Kidney (tissue), 14 donors: ENCODE results near the gene CCDC6. TPM values are rescaled to one million over a fixed set of nuclear protein-coding genes. Genes with fewer than 3 reads are reported as not detected.
A peak's percentile ranks its signal among the peaks of the same experiment; 100 is the strongest.
"Not testable (repeated sequence)": the region's sequence is repeated elsewhere in the genome, so short reads cannot be mapped to it uniquely, and the experiment has no call there.

Experiments
- DNase-seq, 5 donors: peaks; one replicate each; pipeline ENCODE4 v3.0.0-alpha.2; 2013 to 2020
- FAIRE-seq: peaks from 2 replicates; lab custom pipeline; 2012; peaks lifted over from hg19 to GRCh38; lab: Jason Lieb, UNC
- H3K27ac ChIP-seq, 2 donors: one replicate each; pipeline ENCODE4 v1.7.0; 2013; ENCODE audit warnings: low read depth in 2 of 2, low read length in 2 of 2, inconsistent platforms in 1 of 2
- H3K27me3 ChIP-seq: one replicate; pipeline ENCODE4 v1.7.1; 2013; ENCODE audit warnings: low read length, inconsistent platforms; ENCODE audit not compliant: control insufficient read depth, insufficient read depth
- H3K36me3 ChIP-seq, 3 donors: one replicate each; pipeline versions ENCODE4 v1.7.0 to v1.7.1; 2013; ENCODE audit warnings: low read length in 3 of 3, control low read depth in 1 of 3, inconsistent platforms in 1 of 3; ENCODE audit not compliant: insufficient read depth in 3 of 3, control insufficient read depth in 2 of 3
- H3K4me1 ChIP-seq, 3 donors: one replicate each; pipeline versions ENCODE4 v1.7.0 to v1.7.1; 2013; ENCODE audit warnings: low read length in 3 of 3, inconsistent platforms in 1 of 3, low read depth in 1 of 3; ENCODE audit not compliant: control insufficient read depth in 2 of 3, insufficient read depth in 2 of 3
- H3K4me3 ChIP-seq, 3 donors: one replicate each; pipeline versions ENCODE4 v1.7.0 to v1.8.1; 2013; ENCODE audit warnings: low read length in 3 of 3, control low read depth in 1 of 3, inconsistent platforms in 1 of 3
- H3K9ac ChIP-seq, 3 donors: one replicate each; pipeline versions ENCODE4 v1.7.0 to v1.7.1; 2013; ENCODE audit warnings: low read length in 3 of 3, control low read depth in 1 of 3, inconsistent platforms in 1 of 3
- H3K9me3 ChIP-seq, 3 donors: one replicate each; pipeline versions ENCODE4 v1.7.0 to v1.7.1; 2013; ENCODE audit warnings: low read length in 3 of 3, control low read depth in 1 of 3, inconsistent platforms in 1 of 3; ENCODE audit not compliant: control insufficient read depth in 2 of 3, insufficient read depth in 1 of 3
- intact Hi-C: fragments of 100-400 bp; cut with DNase I; formaldehyde crosslinking; loops from one replicate; pipeline ENCODE4 v1.11.1; 2022
- polyA plus RNA-seq: library from polyadenylated mRNA; stranded (reverse); fragments of 350-450 nt; fragmentation: Illumina TruSeq; extraction: RNeasy Lipid Tissue Mini Kit (QIAGEN cat#74804); gene quantifications from one replicate; pipeline ENCODE4 v1.2.3, GENCODE V29; 2014; ENCODE audit warnings: low read depth, low replicate concordance; ENCODE audit not compliant: insufficient read depth
- total RNA-seq: library from RNA; stranded (reverse); fragmentation: NEBNext Ultra II Directional; extraction: Animal tissue kit (Norgen Biotek cat#: 25700); gene quantifications from one replicate; pipeline ENCODE4 v1.2.1, GENCODE V29; 2021
- TF ChIP-seq, protein P1 (sequence below): IDR thresholded peaks from 3 replicates; pipeline ENCODE4 v1.5.1; 2012; ENCODE audit warnings: mild to moderate bottlenecking, moderate library complexity, borderline replicate concordance; ENCODE audit not compliant: insufficient read depth; ENCODE audit errors: extremely low read depth
- donor health status: control.
- donor health status: control.
- donor health status: control.
- donor health status: control.
- donor health status: control.
- donor health status: DM: yes; HTN: yes; CAD: no.
- donor health status: Normal renal cell carcinoma (clear cell type).

Gene CCDC6
- total and polyA plus RNA-seq, 2 donors from 2014 or later = 15.5 to 47.0 TPM

DNA sequence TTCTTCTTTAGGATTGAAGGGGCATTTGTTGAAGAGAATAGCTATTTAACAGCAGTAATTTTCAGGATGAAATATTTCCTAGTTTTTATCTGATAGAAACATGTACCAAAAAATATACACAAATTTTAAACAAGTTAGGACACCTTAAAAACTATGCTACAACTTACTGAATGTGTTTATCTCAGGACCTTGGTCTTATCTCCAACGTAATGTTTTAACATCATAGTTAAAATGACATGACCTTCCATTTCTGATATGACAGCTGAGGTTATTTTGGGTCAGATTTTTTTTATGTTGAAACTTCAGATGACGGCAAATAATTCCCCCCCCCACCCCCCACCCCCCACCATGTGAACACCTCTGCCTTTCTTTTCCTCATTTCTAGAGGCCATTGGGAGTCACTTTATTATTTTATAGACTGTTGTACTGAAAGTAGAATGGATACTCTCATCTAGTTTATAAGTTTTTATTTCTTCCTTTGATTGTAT, 161.1 kb downstream of the CCDC6 start:
- no peaks in the 10 kb centered on the region for H3K27me3 ChIP-seq
- no peak overlapping the region for H3K9ac ChIP-seq
- no peak for FAIRE-seq
- H3K4me1 ChIP-seq = peaks cover 2 to 15% (median 3%) of the 10 kb centered on the region in 3 donors
- H3K4me3 ChIP-seq = no peak overlapping the region
- intact Hi-C loops = no loop called here
- no peaks in the 10 kb centered on the region for H3K36me3 ChIP-seq
- TF ChIP-seq, protein P1, sequence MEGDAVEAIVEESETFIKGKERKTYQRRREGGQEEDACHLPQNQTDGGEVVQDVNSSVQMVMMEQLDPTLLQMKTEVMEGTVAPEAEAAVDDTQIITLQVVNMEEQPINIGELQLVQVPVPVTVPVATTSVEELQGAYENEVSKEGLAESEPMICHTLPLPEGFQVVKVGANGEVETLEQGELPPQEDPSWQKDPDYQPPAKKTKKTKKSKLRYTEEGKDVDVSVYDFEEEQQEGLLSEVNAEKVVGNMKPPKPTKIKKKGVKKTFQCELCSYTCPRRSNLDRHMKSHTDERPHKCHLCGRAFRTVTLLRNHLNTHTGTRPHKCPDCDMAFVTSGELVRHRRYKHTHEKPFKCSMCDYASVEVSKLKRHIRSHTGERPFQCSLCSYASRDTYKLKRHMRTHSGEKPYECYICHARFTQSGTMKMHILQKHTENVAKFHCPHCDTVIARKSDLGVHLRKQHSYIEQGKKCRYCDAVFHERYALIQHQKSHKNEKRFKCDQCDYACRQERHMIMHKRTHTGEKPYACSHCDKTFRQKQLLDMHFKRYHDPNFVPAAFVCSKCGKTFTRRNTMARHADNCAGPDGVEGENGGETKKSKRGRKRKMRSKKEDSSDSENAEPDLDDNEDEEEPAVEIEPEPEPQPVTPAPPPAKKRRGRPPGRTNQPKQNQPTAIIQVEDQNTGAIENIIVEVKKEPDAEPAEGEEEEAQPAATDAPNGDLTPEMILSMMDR = no peak
- no peak for DNase-seq
- peak overlapping the region in 1 of 2 donors; percentile 37 for H3K27ac ChIP-seq
- H3K9me3 ChIP-seq = no peaks in the 10 kb centered on the region

DNA sequence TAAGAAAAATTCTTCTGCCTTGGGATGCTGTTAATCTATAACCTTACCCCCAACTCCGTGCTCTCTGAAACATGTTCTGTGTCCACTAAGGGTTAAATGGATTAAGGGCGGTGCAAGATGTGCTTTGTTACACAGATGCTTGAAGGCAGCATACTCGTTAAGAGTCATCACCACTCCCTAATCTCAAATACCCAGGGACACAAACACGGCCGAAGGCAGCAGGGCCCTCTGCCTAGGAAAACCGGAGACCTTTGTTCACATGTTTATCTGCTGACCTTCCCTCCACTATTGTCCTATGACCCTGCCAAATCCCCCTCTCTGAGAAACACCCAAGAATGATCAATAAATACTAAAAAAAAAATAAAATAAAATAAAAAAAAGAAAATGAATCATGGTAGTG, 161.6 kb downstream of the CCDC6 start:
- H3K27me3 ChIP-seq, DNase-seq, FAIRE-seq, intact Hi-C loops, H3K27ac ChIP-seq, H3K9me3 ChIP-seq, H3K36me3 ChIP-seq, H3K4me3 ChIP-seq, H3K9ac ChIP-seq: not testable (repeated sequence)
- peaks cover 2 to 15% (median 3%) of the 10 kb centered on the region in 3 donors for H3K4me1 ChIP-seq

DNA sequence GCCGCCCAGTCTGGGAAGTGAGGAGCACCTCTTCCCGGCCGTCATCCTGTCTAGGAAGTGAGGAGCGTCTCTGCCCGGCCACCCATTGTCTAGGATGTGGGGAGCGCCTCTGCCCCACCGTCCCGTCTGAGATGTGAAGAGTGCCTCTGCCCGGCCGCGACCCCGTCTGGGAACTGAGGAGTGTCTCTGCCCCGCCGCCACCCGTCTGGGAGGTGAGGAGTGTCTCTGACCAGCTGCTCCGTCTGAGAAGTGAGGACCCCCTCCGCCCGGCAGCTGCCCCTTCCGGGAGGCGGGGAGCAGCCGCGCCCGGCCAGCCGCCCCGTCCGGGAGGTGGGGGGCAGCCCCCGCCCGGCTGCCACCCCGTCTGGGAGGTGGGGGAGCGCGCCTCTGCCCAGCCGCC, 162.2 kb downstream of the CCDC6 start:
- H3K4me3 ChIP-seq, H3K27me3 ChIP-seq, H3K27ac ChIP-seq, FAIRE-seq, H3K4me1 ChIP-seq, H3K9me3 ChIP-seq, DNase-seq, H3K36me3 ChIP-seq, H3K9ac ChIP-seq, intact Hi-C loops: not testable (repeated sequence)

DNA sequence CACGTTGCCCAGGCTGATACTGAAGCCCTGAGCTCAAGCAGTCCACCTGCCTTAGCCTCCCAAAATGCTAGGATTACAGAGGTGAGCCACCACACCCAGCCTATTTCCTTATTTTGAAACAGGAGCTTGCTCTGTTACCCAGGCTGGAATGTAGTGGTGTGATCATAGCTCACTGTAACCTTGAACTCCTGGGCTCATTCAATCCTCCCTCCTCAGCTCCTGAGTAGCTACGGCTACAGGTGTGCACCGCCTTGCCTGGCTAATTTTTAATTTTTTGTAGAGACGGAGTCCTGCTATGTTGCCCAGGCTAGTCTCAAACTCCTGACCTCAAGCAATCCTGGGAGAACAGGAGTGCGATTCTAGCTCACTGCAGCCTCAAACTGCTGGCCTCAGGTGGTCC, 164.8 kb downstream of the CCDC6 start:
- FAIRE-seq = no peak
- no peak overlapping the region for H3K9ac ChIP-seq

More for the DNA sequence above, 164.8 kb downstream of the CCDC6 start:
- H3K36me3 ChIP-seq = no peaks in the 10 kb centered on the region
- intact Hi-C loops = no loop called here
- DNase-seq = no peak
- no peak overlapping the region for H3K27ac ChIP-seq
- no peaks in the 10 kb centered on the region for H3K4me1 ChIP-seq
- TF ChIP-seq, protein P1 = no peak
- no peak overlapping the region for H3K4me3 ChIP-seq
- no peaks in the 10 kb centered on the region for H3K9me3 ChIP-seq
- H3K27me3 ChIP-seq = no peaks in the 10 kb centered on the region
